GM21381 (cell line): ENCODE data around the gene DAG1.

Source experiments
- ATAC-seq: cut with Tn5 transposase; IDR thresholded peaks from one replicate; pipeline ENCODE4 v1.9.1; 2021; ENCODE audit warnings: mild to moderate bottlenecking, moderate library complexity; ENCODE audit not compliant: unreplicated experiment

The DAG1 gene

DNA sequence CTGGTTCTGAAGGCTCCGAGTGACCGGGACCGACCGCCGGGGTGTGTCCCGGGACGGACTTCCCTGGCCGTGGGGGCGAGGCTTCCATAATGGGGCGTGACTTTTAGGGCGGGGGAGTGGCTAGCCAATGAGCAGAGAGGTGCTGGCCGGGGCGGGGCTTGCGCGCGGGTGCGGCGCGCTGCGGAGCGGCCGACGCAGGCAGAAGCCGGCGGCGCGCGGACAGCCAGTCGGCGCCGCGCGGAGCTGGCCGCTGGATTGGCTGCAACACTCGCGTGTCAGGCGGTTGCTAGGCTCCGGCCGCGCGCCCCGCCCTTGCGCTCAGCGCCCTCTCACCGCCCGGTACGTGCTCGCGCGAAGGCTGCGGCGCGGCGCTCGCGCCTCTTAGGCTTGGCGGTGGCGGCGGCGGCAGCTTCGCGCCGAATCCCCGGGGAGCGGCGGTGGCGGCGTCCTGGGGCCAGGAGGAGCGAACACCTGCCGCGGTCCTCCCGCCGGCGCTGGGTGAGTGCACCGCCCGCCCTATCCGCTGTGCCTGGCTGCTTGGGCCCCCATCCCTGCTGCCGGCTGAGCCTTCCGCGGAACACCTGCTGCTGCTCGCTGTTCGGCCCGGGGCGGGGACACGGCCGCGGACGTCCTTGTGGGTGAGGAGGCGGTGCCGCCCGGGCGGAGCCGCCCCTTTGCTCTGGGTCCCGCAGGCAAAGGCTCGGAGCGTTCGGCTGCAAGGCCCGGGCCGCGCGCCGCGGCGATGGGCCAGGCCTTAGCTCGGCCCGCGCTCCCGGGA, at the start of gene DAG1:
DAG1 (plus strand) TSS at position 332 of the 778 bp plus-strand sequence. CDS start 40,268 bp downstream, outside the sequence.
- peak; percentile 88 for ATAC-seq

GRCh38 chr3:49421890-49422378, 48.1 kb upstream of the DAG1 start:
- no peak for ATAC-seq

- ATAC-seq: no peak
These were observed 47.5 kb upstream of the DAG1 start, which contains the start of gene AMT for GRCh38 chr3:49422379-49423248. AMT (minus strand) TSS chr3:49422473; CDS start chr3:49422450, 23 bp downstream.

- ATAC-seq: no peak
These were observed 45.3 kb upstream of the DAG1 start for GRCh38 chr3:49424816-49425215.

GRCh38 chr3:49427586-49427985, 42.5 kb upstream of the DAG1 start:
- no peak for ATAC-seq

DNA sequence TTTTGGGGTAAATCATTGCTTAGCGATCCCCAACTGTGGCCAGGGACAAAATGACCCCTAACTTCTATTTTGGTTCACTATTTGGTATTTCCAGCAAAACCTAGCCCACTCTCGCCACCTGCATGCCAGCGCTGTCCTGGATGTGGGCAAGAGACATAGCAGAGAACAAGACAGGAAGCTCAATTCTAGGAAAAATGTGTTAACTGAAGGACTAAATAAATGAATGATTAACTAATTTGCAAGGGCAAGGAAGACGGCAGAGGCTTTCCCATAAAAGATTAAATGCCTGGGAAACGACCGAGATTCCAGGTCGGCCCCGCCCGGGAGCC, 41.4 kb upstream of the DAG1 start:
- no peak for ATAC-seq

DNA sequence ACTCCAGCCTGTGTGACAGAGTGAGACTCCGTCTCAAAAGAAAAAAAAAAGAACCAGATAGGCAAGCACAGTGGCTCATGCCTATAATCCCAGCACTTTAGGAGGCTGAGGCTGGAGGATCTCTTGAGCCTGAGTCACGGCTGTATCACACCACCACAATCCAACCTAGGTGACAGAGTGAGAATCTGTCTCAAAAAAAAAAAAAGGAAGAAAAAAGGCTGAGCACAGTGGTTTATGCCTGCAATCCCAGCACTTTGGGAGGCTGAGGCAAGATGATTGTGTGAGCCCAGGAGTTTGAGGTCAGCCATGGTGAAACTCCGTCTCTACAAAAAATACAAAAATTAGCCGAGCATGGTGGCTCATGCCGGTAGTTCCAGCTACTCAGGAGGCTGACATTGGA, 35.3 kb upstream of the DAG1 start:
- no peak for ATAC-seq

DNA sequence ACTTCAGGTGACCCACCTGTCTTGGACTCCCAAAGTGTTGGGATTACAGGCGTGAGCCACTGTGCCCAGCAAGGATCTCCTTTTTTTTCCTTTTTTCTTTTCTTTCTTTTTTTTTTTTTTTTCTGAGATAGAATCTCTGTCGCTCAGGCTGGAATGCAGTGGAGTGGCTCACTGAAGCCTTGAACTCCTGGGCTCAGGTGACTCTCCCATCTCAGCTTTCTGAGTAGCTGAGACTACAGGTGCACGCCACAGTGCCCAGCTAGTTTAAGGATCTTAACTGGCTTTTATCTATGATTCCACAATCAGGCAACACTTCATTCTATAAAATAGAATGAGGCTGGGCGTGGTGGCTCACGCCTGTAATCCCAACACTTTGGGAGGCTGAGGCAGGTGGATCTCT, 24.7 kb upstream of the DAG1 start:
- no peak for ATAC-seq

GRCh38 chr3:49453621-49454020, 16.4 kb upstream of the DAG1 start:
- no peak for ATAC-seq

GRCh38 chr3:49454458-49454857, 15.6 kb upstream of the DAG1 start:
- ATAC-seq: no peak

GRCh38 chr3:49454898-49455681, 15.0 kb upstream of the DAG1 start:
- no peak for ATAC-seq

GRCh38 chr3:49456466-49456865, 13.6 kb upstream of the DAG1 start:
- no peak for ATAC-seq

DNA sequence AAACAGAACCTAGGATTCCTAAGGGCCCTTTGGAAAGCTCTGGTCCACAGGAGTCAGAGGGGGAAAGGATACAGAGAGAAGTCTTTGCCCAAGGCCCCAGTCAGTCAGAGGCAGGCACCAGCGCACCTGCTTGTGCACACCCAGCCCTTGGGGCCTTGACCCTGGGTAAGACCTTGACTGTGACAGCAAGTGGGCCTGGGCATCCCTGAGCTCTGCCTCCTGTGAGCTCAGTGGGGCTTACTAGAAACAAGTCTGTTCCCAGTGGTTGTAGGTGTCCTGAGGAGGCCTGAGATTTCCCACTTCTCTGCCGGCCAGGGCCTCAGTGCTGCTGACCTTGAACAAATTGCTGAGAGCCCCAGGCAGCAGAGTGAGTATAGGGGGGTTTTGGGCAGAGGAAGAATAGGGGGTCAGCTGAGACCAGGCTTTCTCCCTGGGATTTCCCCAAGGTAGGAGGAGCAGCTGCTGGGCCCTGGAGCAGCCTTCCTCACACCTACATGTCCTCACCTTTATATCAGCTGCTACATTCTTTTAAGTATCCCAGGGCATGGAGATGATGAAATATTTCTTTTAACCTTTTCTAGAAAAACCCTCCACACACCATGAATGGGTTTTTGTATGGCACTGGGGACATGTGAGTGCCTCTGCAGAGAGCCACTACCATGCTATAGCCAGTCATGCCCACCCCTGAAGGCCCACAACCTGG, 9.7 kb upstream of the DAG1 start:
- ATAC-seq: no peak

DNA sequence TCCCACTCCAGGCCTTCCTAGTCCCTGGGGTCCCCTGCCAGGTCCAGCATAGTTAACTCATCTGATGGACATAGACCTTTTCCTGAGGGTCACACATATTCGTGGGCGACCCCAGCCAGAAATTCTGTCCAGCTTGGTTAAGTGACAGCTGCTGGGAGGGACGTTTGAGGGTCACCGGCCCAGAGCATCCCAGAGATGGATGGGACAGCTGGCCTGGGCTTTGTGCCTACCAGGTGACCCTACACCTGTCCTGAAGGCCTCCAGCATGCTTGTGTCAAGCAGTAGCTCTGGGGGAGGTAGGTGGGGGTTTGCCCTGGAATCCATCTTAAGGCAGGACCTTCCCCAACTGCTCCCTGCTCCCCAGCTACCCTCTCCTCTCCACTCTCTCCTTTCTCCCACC, 9.1 kb upstream of the DAG1 start:
- no peak for ATAC-seq

GRCh38 chr3:49461443-49462171, 8.5 kb upstream of the DAG1 start:
- ATAC-seq: no peak

GRCh38 chr3:49462222-49462621, 7.8 kb upstream of the DAG1 start:
- ATAC-seq: no peak

DNA sequence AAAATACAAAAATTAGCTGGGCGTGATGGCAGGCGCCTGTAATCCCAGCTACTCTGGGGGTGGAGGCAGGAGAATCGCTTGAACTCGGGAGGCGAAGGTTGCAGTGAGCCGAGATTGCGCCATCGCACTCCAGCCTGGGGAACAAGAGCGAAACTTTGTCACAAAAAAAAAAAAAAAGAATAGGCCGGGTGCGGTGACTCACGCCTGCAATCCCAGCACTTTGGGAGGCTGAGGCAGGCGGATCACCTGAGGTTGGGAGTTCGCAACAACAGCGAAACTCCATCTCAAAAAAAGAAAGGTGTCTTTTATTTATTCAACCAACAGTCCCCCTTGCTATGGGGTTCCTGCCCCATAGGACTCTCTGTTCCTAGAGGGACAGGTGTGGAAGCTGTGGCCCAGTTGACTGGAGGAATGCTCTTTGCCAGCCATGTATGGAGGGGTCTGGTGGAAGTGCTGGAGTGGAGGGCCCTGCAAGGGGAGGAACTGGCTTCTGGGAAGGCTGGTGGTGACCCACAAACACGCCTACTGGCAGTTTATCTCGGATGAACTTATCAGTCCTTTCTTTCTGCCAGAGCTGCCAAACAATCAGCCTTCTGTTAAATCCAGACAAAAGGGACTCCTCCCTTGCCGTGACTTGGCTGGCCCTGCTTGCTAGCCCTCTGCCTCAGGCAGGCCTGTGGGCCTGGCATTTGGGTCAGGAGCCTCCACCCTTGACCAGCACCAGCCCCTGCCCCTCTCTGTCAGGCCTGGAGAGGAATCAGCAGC, 4.6 kb upstream of the DAG1 start:
- no peak for ATAC-seq

GRCh38 chr3:49466085-49466484, 4.0 kb upstream of the DAG1 start:
- ATAC-seq: no peak
